ENCODE data around the gene AKR1A1. TPM values are rescaled to one million over a fixed set of nuclear protein-coding genes. Genes with fewer than 3 reads are reported as not detected.
A peak's percentile ranks its signal among the peaks of the same experiment; 100 is the strongest.

The AKR1A1 gene
- total RNA-seq, 2 donors from 2014 or later, result 77.8 to 90.5 TPM

DNA sequence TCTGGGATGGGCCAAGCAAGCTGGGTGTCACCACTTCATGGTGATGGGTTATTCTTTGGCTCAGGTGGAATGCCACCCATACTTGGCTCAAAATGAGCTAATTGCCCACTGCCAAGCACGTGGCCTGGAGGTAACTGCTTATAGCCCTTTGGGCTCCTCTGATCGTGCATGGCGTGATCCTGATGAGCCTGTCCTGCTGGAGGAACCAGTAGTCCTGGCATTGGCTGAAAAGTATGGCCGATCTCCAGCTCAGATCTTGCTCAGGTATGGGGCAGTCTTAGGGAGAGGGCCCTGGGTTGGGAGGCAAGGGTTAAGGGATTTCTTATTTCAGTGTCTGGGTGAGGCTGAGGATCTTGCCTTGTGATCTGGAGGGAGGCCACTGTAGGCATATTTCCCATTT is 17.8 kb downstream of the AKR1A1 start:
- intact Hi-C loops (cut with DNase I), result loop anchor here (5.0 kb wide), 1 partner anchor 56 kb away; no protein-coding TSS in a partner anchor
- H3K4me1 ChIP-seq, result no peaks in the 10 kb centered on the region
- TF ChIP-seq CTCF (IDR thresholded peaks at IDR 0.05) (no peak), POLR2A (IDR thresholded peaks at IDR 0.05) (no peak)
- no peak overlapping the region for H3K4me3 ChIP-seq
- H3K27ac ChIP-seq, result no peak overlapping the region
- no peaks in the 10 kb centered on the region for H3K9me3 ChIP-seq
- 68 to 86% methylated on average over 1 to 4 of the region's 4 CpGs for WGBS, 2 donors
- ATAC-seq (no peak), DNase-seq (no peak)
- H3K36me3 ChIP-seq (replicated peaks in 1 of 2; ENCODE audit: insufficient read depth in 1 of 2, low read depth in 2 of 2), result peaks cover 0 to 27% of the 10 kb centered on the region in 2 donors
- H3K27me3 ChIP-seq, result no peaks in the 10 kb centered on the region

GRCh38 chr1:45569571-45569961 is 18.9 kb downstream of the AKR1A1 start:
- ATAC-seq (no peak), DNase-seq (no peak)
- intact Hi-C loops (cut with DNase I), result loop anchor here (5.0 kb wide), 1 partner anchor 57 kb away; no protein-coding TSS in a partner anchor
- no peak overlapping the region for H3K4me3 ChIP-seq
- H3K4me1 ChIP-seq, result no peaks in the 10 kb centered on the region
- H3K36me3 ChIP-seq (replicated peaks in 1 of 2; ENCODE audit: insufficient read depth in 1 of 2, low read depth in 2 of 2), result peaks cover 0 to 27% of the 10 kb centered on the region in 2 donors
- no peak for TF ChIP-seq CTCF (IDR thresholded peaks at IDR 0.05)
- TF ChIP-seq POLR2A (IDR thresholded peaks at IDR 0.05), result no peak
- no peaks in the 10 kb centered on the region for H3K9me3 ChIP-seq
- WGBS, 2 donors, result 52 to 57% methylated on average over 4 of the region's 4 CpGs
- no peaks in the 10 kb centered on the region for H3K27me3 ChIP-seq
- H3K27ac ChIP-seq, result no peak overlapping the region

- Histone ChIP-seq H3K27ac (no peak overlapping the region), H3K27me3 (no peaks in the 10 kb centered on the region), H3K36me3 (replicated peaks in 1 of 2; ENCODE audit: insufficient read depth in 1 of 2, low read depth in 2 of 2) (peaks cover 0 to 27% of the 10 kb centered on the region in 2 donors), H3K4me1 (no peaks in the 10 kb centered on the region), H3K4me3 (no peak overlapping the region), H3K9me3 (no peaks in the 10 kb centered on the region)
- TF ChIP-seq POLR2A (IDR thresholded peaks at IDR 0.05) (no peak), CTCF (IDR thresholded peaks at IDR 0.05) (peak; percentile 91 to 98 (median 96))
- ATAC-seq (peak; percentile 92), DNase-seq (peak; percentile 74 to 79 (median 77))
- intact Hi-C loops (cut with DNase I), result loop anchor here (5.0 to 10.0 kb wide), 2 partner anchors 58 to 225 kb away; partner anchors contain the start of genes MUTYH and TOE1
- 9 to 15% methylated on average over 8 of the region's 8 CpGs for WGBS, 2 donors
Measured at GRCh38 chr1:45569962-45570581, 19.4 kb downstream of the AKR1A1 start.

DNA sequence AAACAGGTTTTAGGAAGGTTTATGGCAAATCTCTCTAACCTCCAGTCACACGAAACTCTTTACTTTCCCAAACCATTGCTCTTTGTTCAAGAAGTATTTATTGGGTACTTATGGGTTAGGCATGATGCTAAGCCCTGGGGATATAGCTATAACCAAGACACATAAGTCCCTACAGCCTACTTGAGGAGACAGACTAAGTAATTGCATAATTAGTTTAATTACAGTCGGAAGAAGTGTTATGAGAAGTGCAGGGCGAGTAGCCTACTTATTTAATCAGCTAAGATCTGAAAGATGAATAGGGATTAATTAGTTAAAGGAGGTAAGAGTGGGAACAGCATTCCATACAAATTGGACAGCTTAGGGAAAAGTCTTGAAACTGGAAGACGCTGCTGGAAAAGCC is 20.0 kb downstream of the AKR1A1 start:
- Histone ChIP-seq H3K9me3 (no peaks in the 10 kb centered on the region), H3K27ac (no peak overlapping the region), H3K36me3 (replicated peaks in 1 of 2; ENCODE audit: insufficient read depth in 1 of 2, low read depth in 2 of 2) (peaks cover 0 to 27% of the 10 kb centered on the region in 2 donors), H3K27me3 (no peaks in the 10 kb centered on the region), H3K4me1 (no peaks in the 10 kb centered on the region), H3K4me3 (no peak overlapping the region)
- no peak for ATAC-seq
- no peak for DNase-seq
- TF ChIP-seq POLR2A (IDR thresholded peaks at IDR 0.05) (no peak), CTCF (IDR thresholded peaks at IDR 0.05) (no peak)
- intact Hi-C loops (cut with DNase I), result loop anchor here (10.0 kb wide), 1 partner anchor 226 kb away; the partner anchor contains the start of genes MUTYH and TOE1
- 72 to 73% methylated on average over 4 of the region's 4 CpGs for WGBS, 2 donors
